Keratinocyte (primary cell): ENCODE measurements around the gene RAB4B. TPM values are rescaled to one million over a fixed set of nuclear protein-coding genes. Genes with fewer than 3 reads are reported as not detected.
"Not testable (repeated sequence)": the region's sequence is repeated elsewhere in the genome, so short reads cannot be mapped to it uniquely, and the experiment has no call there.

Experiments used
- DNase-seq: peaks from one replicate; pipeline ENCODE4 v3.0.0-alpha.2; 2011; ENCODE audit warnings: low read depth, missing footprints, low spot score
- FAIRE-seq: peaks from 2 replicates; lab custom pipeline; 2011; peaks lifted over from hg19 to GRCh38; lab: Jason Lieb, UNC
- H2AFZ ChIP-seq: 2 replicates; pipeline ENCODE4 v1.6.0; 2012; ENCODE audit warnings: low read length, control low read depth, inconsistent platforms; ENCODE audit not compliant: control insufficient read depth
- H3K27ac ChIP-seq: 2 replicates; pipeline ENCODE4 v1.5.1; 2011; ENCODE audit warnings: low read length; ENCODE audit not compliant: control insufficient read depth, insufficient read depth
- H3K27me3 ChIP-seq: 3 replicates; pipeline ENCODE4 v1.6.0; 2011; ENCODE audit warnings: low read length; ENCODE audit not compliant: control insufficient read depth, insufficient read depth; ENCODE audit errors: extremely low read depth
- H3K36me3 ChIP-seq, 2 experiments: 2 replicates in 1 of 2; 3 replicates in 1 of 2; pipeline ENCODE4 v1.5.1; 2011; ENCODE audit warnings: low read length in 2 of 2, mild to moderate bottlenecking in 1 of 2; ENCODE audit not compliant: control insufficient read depth in 2 of 2, insufficient read depth in 2 of 2; ENCODE audit errors: extremely low read depth in 1 of 2
- H3K4me1 ChIP-seq: 3 replicates; pipeline ENCODE4 v1.5.1; 2011; ENCODE audit warnings: low read length; ENCODE audit not compliant: control insufficient read depth, insufficient read depth; ENCODE audit errors: extremely low read depth
- H3K4me2 ChIP-seq: 3 replicates; pipeline ENCODE4 v1.6.0; 2011; ENCODE audit warnings: low read depth, low read length; ENCODE audit not compliant: control insufficient read depth, insufficient read depth; ENCODE audit errors: extremely low read depth
- H3K4me3 ChIP-seq, 3 experiments: fragments of 200-600 bp in 1 of 3; sonication (generic) in 1 of 3; 2 replicates in 2 of 3; 3 replicates in 1 of 3; pipeline ENCODE4 v1.5.1; 2011 to 2016; ENCODE audit warnings: low read length in 3 of 3, mild to moderate bottlenecking in 3 of 3, control low read depth in 2 of 3, inconsistent platforms in 1 of 3, low read depth in 1 of 3, mixed read lengths in 1 of 3, mixed run types in 1 of 3, moderate library complexity in 1 of 3; ENCODE audit not compliant: control insufficient read depth in 2 of 3, insufficient read depth in 2 of 3; ENCODE audit errors: extremely low read depth in 1 of 3
- H3K79me2 ChIP-seq: 2 replicates; pipeline ENCODE4 v1.6.0; 2012; ENCODE audit warnings: low read length; ENCODE audit not compliant: control insufficient read depth, insufficient read depth
- H3K9ac ChIP-seq: 3 replicates; pipeline ENCODE4 v1.6.0; 2011; ENCODE audit warnings: low read length; ENCODE audit not compliant: control insufficient read depth, insufficient read depth; ENCODE audit errors: extremely low read depth
- H3K9me1 ChIP-seq: 3 replicates; pipeline ENCODE4 v1.6.0; 2011; ENCODE audit warnings: low read length; ENCODE audit not compliant: control insufficient read depth, insufficient read depth; ENCODE audit errors: extremely low read depth
- H3K9me3 ChIP-seq: 2 replicates; pipeline ENCODE4 v1.5.1; 2012; ENCODE audit warnings: low read depth, low read length; ENCODE audit not compliant: control insufficient read depth
- H4K20me1 ChIP-seq: 3 replicates; pipeline ENCODE4 v1.6.0; 2011; ENCODE audit warnings: low read length; ENCODE audit not compliant: control insufficient read depth, insufficient read depth; ENCODE audit errors: extremely low read depth
- CTCF ChIP-seq, 3 experiments: IDR thresholded peaks in 1 of 3; conservative IDR thresholded peaks in 1 of 3; optimal IDR thresholded peaks in 1 of 3; 2 replicates in 2 of 3; 3 replicates in 1 of 3; pipeline versions ENCODE3 to v1.5.1; 2011; ENCODE audit warnings: low read length in 3 of 3, mild to moderate bottlenecking in 3 of 3, moderate library complexity in 2 of 3, control low read depth in 1 of 3, inconsistent platforms in 1 of 3; ENCODE audit not compliant: insufficient read depth in 2 of 3; ENCODE audit errors: extremely low read depth in 1 of 3
- EZH2 ChIP-seq: IDR thresholded peaks from one replicate; pipeline ENCODE4 v1.6.1; 2012; ENCODE audit warnings: inconsistent platforms, mild to moderate bottlenecking, low read length, moderate library complexity
- dilution Hi-C: fragments of 300-500 bp; cut with MboI; formaldehyde crosslinking; loops from one replicate; pipeline ENCODE4 v1.7.0; 2020; ENCODE audit warnings: low sequenced_read_pairs; ENCODE audit not compliant: extremely low pct_ligation_motif_present
- polyA plus RNA-seq, 5 experiments: library from polyadenylated mRNA; depleted of rRNA in 3 of 5; stranded (reverse) in 3 of 5; stranded (forward) in 1 of 5; unstranded in 1 of 5; fragments of >200 nt; gene quantifications; 1 replicate in 1 of 5; 2 replicates in 3 of 5; 3 replicates in 1 of 5; pipeline versions ENCODE4 v1.2.1 to v1.2.3, GENCODE V29; 2011 to 2012; ENCODE audit warnings: missing spikeins in 2 of 5, low read depth in 1 of 5, low replicate concordance in 1 of 5

Gene RAB4B
- polyA plus RNA-seq, 1 donor (not counting 4 experiments of a cell fraction or from before 2014, with no cell fraction given): 15.0 TPM

- no peaks in the 10 kb centered on the region for H3K9me3 ChIP-seq
- H3K79me2 ChIP-seq: no peaks in the 10 kb centered on the region
- no peak for TF ChIP-seq EZH2
- no peak for TF ChIP-seq CTCF (optimal IDR thresholded peaks at IDR 0.05 in 1 of 3, IDR thresholded peaks at IDR 0.05 in 1 of 3, conservative IDR thresholded peaks at IDR 0.05 in 1 of 3; ENCODE audit: extremely low read depth in 1 of 3, insufficient read depth in 2 of 3, low read length in 3 of 3)
- no peak overlapping the region for H3K9ac ChIP-seq
- no peaks in the 10 kb centered on the region for H4K20me1 ChIP-seq
- H3K4me3 ChIP-seq: no peak overlapping the region
- no peaks in the 10 kb centered on the region for H3K4me1 ChIP-seq
- H2AFZ ChIP-seq: no peak overlapping the region
- no peaks in the 10 kb centered on the region for H3K27me3 ChIP-seq
- no peak overlapping the region for H3K27ac ChIP-seq
- dilution Hi-C loops: no loop called here
- FAIRE-seq (no peak), DNase-seq (no peak)
- H3K36me3 ChIP-seq: no peaks in the 10 kb centered on the region
- H3K4me2 ChIP-seq: no peak overlapping the region
- H3K9me1 ChIP-seq: no peaks in the 10 kb centered on the region
Observed at GRCh38 chr19:40836754-40837429, 58.8 kb downstream of the RAB4B start.

- H3K36me3 ChIP-seq, H2AFZ ChIP-seq, H3K9me3 ChIP-seq, dilution Hi-C loops, H3K9ac ChIP-seq, H3K27ac ChIP-seq, H3K79me2 ChIP-seq, FAIRE-seq, H3K9me1 ChIP-seq, H3K4me2 ChIP-seq, H3K27me3 ChIP-seq, H4K20me1 ChIP-seq, H3K4me3 ChIP-seq, H3K4me1 ChIP-seq, DNase-seq: not testable (repeated sequence)
Observed at GRCh38 chr19:40838477-40838876, 60.4 kb downstream of the RAB4B start.

DNA sequence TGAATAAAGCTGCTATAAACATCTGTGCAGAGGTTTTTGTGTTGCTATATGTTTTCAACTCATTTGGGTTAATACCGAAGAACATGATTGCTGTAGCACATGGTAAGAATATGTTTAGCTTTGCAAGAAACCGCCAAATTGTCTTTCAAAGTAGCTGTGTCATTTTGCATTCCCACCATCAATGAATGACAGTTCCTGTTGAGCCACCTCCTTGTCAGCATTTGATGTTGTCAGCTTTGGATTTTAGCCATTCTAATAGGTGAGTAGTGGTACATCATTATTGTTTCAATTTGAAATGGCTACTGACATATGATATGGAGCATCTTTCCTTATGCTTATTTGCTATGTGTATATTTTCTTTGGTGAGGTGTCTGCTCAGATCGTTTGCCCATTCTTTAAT lies 64.0 kb downstream of the RAB4B start:
- H3K4me3 ChIP-seq, H2AFZ ChIP-seq, dilution Hi-C loops, H3K9ac ChIP-seq, FAIRE-seq, H3K27me3 ChIP-seq, H3K79me2 ChIP-seq, H3K9me1 ChIP-seq, H3K9me3 ChIP-seq, H3K4me1 ChIP-seq, H4K20me1 ChIP-seq, DNase-seq, H3K36me3 ChIP-seq, H3K4me2 ChIP-seq, H3K27ac ChIP-seq: not testable (repeated sequence)

DNA sequence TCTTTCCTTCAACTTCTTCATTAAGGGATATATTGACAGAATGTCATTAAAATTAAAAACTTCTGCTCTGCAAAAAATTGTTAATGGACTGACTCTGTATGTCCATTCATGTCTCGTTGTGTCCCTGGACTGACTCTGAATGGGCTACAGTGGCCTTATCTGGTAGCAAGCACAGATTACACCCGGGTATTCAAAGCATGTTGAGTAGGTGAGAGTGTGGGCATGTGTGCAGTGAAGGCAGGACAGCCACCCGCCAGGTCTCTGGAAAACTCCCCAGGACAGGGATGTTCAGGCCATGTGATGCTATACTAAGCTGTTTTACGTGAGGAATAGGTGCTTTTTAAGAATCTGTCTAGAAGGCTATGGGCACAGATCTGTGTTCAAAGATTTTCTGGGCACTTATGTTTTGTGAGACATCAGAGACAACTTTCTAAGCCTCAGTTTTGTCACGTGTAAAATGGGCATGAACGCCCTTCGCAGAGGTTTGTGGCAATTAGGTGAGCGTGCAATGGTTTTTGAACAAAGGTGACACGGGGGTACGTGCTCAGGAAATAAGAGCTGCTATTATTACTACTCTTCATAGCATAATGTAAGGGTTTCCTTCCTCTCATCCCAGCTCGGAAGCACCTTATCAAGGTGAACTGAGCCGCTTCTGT lies 65.1 kb downstream of the RAB4B start:
- Histone ChIP-seq H2AFZ (peak overlapping the region; percentile 5), H3K4me2 (peak overlapping the region; percentile 45)
- H3K9me3 ChIP-seq, H4K20me1 ChIP-seq, H3K9ac ChIP-seq, DNase-seq, H3K79me2 ChIP-seq, H3K9me1 ChIP-seq, H3K4me1 ChIP-seq, H3K27ac ChIP-seq, dilution Hi-C loops, H3K4me3 ChIP-seq, H3K27me3 ChIP-seq, H3K36me3 ChIP-seq, FAIRE-seq: not testable (repeated sequence)
